Measurements from ENCODE around the gene DIP2C. TPM values are rescaled to one million over a fixed set of nuclear protein-coding genes. Genes with fewer than 3 reads are reported as not detected.
A peak's percentile ranks its signal among the peaks of the same experiment; 100 is the strongest.

Gene DIP2C
- total RNA-seq, 1 donor from 2014 or later = 23.1 TPM

DNA sequence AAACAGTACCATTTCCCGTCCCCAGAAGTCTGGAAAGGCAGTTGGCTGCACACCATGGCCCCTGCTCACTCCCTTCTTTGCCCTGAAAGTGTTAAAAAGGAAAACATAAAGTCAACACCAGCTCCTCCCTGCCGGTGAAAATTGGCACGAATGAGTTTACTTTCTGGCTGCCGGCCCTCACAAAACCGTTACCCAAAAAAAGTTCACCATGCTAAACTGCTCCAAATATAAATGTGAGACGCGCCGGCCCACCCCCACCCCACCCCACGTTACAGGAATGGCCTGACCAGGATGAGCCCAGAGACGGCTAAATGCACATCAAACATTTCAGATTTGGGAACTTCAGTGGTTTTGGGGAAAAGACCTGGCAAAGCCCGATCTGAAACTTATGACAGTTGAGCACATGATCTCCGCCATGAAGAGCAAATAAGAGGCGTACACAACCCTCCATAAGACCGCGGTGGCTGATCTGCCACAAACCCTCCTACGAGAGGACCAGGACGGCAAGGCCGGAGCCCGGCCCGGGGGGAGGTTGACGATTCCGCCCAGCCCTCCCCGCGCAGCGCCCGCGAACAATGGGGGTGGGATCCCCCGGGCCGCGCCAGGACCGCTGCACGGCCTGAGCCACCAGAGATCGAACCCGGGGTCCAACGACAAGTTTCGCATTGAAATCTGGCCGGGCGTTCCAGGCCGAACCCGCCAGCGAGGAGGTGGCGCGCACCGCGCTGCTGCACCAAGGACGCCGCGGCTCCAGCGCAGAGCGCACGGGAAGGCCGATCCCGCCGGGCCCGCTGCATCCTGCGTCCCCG lies 952 bp downstream of the DIP2C start:
- H3K27me3 Mint-ChIP-seq = peaks cover 10% of the 10 kb centered on the region
- no peak for DNase-seq (ENCODE audit: extremely low spot score, unreplicated experiment)
- H3K4me3 Mint-ChIP-seq = peak overlapping the region; percentile 91
- peak overlapping the region; percentile 72 for H3K27ac Mint-ChIP-seq
- peaks cover 3% of the 10 kb centered on the region for H3K36me3 Mint-ChIP-seq
- H3K9me3 Mint-ChIP-seq = no peaks in the 10 kb centered on the region
- TF ChIP-seq, protein P1, sequence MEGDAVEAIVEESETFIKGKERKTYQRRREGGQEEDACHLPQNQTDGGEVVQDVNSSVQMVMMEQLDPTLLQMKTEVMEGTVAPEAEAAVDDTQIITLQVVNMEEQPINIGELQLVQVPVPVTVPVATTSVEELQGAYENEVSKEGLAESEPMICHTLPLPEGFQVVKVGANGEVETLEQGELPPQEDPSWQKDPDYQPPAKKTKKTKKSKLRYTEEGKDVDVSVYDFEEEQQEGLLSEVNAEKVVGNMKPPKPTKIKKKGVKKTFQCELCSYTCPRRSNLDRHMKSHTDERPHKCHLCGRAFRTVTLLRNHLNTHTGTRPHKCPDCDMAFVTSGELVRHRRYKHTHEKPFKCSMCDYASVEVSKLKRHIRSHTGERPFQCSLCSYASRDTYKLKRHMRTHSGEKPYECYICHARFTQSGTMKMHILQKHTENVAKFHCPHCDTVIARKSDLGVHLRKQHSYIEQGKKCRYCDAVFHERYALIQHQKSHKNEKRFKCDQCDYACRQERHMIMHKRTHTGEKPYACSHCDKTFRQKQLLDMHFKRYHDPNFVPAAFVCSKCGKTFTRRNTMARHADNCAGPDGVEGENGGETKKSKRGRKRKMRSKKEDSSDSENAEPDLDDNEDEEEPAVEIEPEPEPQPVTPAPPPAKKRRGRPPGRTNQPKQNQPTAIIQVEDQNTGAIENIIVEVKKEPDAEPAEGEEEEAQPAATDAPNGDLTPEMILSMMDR (conservative IDR thresholded peaks at IDR 0.05) = peak; percentile 33
- peaks cover 29% of the 10 kb centered on the region for H3K4me1 Mint-ChIP-seq (ENCODE audit: unreplicated experiment)

DNA sequence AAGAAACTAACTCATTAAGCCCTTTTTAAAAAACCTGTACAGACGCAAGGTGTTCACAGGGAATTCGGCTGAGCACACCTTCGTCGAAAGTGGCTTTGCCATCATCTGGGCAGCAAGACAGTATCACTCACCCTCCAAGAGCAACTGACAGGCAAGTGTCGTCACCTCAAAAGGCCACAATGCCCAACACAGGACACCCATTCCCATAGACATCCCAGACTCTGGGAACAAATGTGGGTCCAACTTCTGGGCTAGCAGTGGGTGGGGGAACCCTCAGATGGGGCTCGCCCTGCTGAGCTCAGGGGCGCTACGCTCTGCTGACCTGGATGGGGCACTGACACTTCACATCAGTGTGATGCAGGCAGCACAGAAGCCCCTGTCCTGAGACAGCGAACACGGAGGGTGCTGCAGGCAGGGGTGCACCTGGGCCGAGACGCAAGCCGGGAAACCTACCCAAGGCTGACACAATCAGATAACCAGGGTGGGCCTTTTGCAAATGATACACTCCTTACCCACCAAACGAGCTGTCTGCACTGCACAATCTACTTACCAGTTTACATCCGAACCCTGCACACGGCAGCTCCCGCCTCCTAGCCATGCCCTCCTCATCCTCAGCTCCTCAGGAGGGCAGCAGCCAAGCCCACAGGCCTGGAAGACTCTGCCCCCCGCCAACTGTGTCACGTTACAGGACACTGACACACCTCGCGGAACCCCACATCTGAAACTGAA lies 1.7 kb downstream of the DIP2C start:
- DNase-seq (ENCODE audit: extremely low spot score, unreplicated experiment) = no peak
- no peaks in the 10 kb centered on the region for H3K9me3 Mint-ChIP-seq
- H3K27me3 Mint-ChIP-seq = peaks cover 10% of the 10 kb centered on the region
- peaks cover 35% of the 10 kb centered on the region for H3K4me1 Mint-ChIP-seq (ENCODE audit: unreplicated experiment)
- H3K36me3 Mint-ChIP-seq = peaks cover 3% of the 10 kb centered on the region
- TF ChIP-seq, protein P1 (conservative IDR thresholded peaks at IDR 0.05) = no peak
- peak overlapping the region; percentile 73 for H3K27ac Mint-ChIP-seq
- peak overlapping the region; percentile 91 for H3K4me3 Mint-ChIP-seq

DNA sequence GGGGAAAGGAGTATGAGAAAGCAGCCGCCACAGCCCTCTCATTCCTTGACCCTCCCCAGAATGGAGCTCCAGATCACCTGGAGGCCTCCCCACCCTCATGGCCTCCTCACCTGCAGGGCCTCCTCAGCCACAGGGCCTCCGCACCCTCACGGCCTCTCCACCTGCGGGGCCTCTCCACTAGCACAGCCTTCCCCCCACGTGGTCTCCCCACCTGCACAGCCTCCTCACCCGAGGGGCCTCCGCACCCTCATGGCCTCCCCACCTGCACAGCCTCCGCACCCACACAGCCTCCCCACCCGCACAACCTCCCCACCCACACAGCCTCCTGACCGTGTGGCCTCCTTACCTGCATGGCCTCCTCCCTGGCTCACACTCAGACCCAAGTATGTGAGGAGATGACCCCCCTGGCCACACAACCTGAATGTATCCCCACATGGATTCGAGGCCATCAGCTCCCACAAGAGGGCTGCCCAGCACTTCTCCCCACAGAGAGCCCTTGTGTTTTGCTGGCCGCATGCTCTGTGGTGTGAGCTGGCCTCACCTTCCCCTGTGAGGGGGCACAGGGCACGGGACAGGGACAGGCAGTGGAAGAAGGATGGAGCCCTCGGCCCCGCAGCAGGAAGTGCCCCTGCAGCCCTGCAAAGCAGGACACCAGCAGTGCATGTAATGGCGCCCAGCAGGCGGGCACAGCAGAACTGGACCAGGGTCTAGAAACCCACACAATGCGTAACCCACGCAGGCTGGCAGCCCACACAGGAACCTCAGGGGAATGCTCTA lies 3.1 kb downstream of the DIP2C start:
- Mint-ChIP-seq H3K9me3 (no peaks in the 10 kb centered on the region), H3K36me3 (peaks cover 3% of the 10 kb centered on the region), H3K4me1 (ENCODE audit: unreplicated experiment) (peaks cover 37% of the 10 kb centered on the region), H3K27me3 (peaks cover 3% of the 10 kb centered on the region), H3K27ac (no peak overlapping the region), H3K4me3 (peak overlapping the region; percentile 44)
- TF ChIP-seq, protein P1 (conservative IDR thresholded peaks at IDR 0.05) = no peak
- DNase-seq (ENCODE audit: extremely low spot score, unreplicated experiment) = no peak

DNA sequence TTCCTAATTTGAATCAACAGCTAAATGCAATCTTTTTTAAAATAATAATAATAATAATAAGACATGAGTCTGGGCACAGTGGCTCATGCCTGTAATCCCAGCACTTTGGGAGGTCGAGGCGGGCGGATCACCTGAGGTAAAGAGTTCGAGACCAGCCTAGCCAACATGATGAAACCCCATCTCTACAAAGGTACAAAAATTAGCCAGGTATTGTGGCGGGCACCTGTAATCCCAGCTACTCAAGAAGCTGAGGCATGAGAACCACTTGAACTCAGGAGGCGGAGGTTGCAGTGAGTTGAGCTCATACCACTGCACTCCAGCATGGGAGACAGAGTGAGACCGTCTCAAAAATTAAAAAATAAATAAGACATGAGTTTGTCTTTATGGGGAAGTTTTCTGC lies 3.9 kb downstream of the DIP2C start:
- no peaks in the 10 kb centered on the region for H3K9me3 Mint-ChIP-seq
- no peak for DNase-seq (ENCODE audit: extremely low spot score, unreplicated experiment)
- H3K4me1 Mint-ChIP-seq (ENCODE audit: unreplicated experiment) = peaks cover 37% of the 10 kb centered on the region
- TF ChIP-seq, protein P1 (conservative IDR thresholded peaks at IDR 0.05) = no peak
- peaks cover 3% of the 10 kb centered on the region for H3K27me3 Mint-ChIP-seq
- peaks cover 3% of the 10 kb centered on the region for H3K36me3 Mint-ChIP-seq
- no peak overlapping the region for H3K27ac Mint-ChIP-seq
- H3K4me3 Mint-ChIP-seq = no peak overlapping the region

DNA sequence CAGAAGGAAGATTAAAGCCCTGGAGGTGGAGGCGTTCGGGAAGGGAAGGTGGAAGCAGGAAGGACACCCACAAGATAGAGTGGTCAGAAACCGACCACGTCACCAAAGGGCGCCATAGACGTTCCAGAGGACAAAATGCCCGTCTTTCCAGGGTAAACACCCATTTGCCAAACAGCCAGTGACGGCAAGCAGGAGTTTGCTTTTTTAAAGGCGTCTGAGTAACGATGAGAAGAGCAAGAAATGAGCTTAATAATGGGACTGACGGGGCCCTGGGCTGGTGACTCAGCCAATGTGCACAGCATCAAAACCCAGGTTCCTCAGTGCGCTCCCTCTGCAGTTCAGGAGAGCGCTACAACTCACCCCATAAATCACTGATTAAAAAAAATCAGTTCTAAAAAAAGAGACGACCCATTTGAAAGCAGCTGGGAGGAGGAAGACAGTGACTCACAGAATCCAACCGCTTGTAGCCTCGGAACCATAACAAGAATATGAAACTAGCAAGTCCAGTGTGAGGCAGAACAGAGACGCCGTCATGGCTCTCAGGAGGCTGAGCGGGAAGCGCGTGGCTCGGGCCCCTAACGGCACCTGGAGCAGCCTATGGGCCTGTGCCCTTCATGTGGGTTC lies 5.9 kb downstream of the DIP2C start:
- H3K4me3 Mint-ChIP-seq = peak overlapping the region; percentile 6
- TF ChIP-seq, protein P1 (conservative IDR thresholded peaks at IDR 0.05) = no peak
- DNase-seq (ENCODE audit: extremely low spot score, unreplicated experiment) = no peak
- no peaks in the 10 kb centered on the region for H3K27me3 Mint-ChIP-seq
- H3K27ac Mint-ChIP-seq = peak overlapping the region; percentile 45
- no peaks in the 10 kb centered on the region for H3K9me3 Mint-ChIP-seq
- peaks cover 3% of the 10 kb centered on the region for H3K36me3 Mint-ChIP-seq
- H3K4me1 Mint-ChIP-seq (ENCODE audit: unreplicated experiment) = peaks cover 35% of the 10 kb centered on the region

All from type B pancreatic cell (in vitro differentiated cells).